Naive thymus-derived CD4-positive, alpha-beta T cell (primary cell): ENCODE results near the gene RNASE3. TPM values are rescaled to one million over a fixed set of nuclear protein-coding genes. Genes with fewer than 3 reads are reported as not detected.

Source experiments
- ATAC-seq: fragments of 150-1000 bp; cut with Tn5 transposase; 2 replicates; pipeline ENCODE4 v1.10.0; 2021; ENCODE audit warnings: mild to moderate bottlenecking, moderate library complexity
- CTCF ChIA-PET: fragments of 350-600 bp; sonication (Branson Sonifier 250); formaldehyde crosslinking; loops from one replicate; lab custom pipeline; 2021; ENCODE audit warnings: antibody characterized with exemption; lab: Charles Lee
- POLR2A ChIA-PET: fragments of 350-600 bp; sonication (Branson Sonifier 250); formaldehyde crosslinking; loops from one replicate; lab custom pipeline; 2021; ENCODE audit warnings: antibody characterized with exemption, inconsistent platforms; lab: Charles Lee
- DNase-seq, 9 donors: peaks; one replicate each; pipeline versions ENCODE4 v3.0.0 to v3.0.0-alpha.2; 2020 to 2022; ENCODE audit warnings: mixed read lengths in 1 of 9
- H3K27ac ChIP-seq: one replicate; pipeline ENCODE4 v1.7.0; 2013; ENCODE audit warnings: mild to moderate bottlenecking, low read depth, low read length, moderate library complexity
- H3K27me3 ChIP-seq, 2 donors: one replicate each; pipeline ENCODE4 v1.7.0; 2013; ENCODE audit warnings: low read length in 2 of 2, mild to moderate bottlenecking in 2 of 2, moderate library complexity in 2 of 2; ENCODE audit not compliant: control insufficient read depth in 2 of 2, insufficient read depth in 2 of 2
- H3K36me3 ChIP-seq, 3 experiments: 1 replicate in 2 of 3; 2 replicates in 1 of 3; pipeline ENCODE4 v1.7.0; 2013; ENCODE audit warnings: low read length in 3 of 3, mild to moderate bottlenecking in 3 of 3, moderate library complexity in 1 of 3; ENCODE audit not compliant: insufficient read depth in 3 of 3, control insufficient read depth in 2 of 3
- H3K4me1 ChIP-seq, 2 donors: one replicate each; pipeline ENCODE4 v1.7.0; 2013; ENCODE audit warnings: low read length in 2 of 2, mild to moderate bottlenecking in 2 of 2, moderate library complexity in 1 of 2; ENCODE audit not compliant: control insufficient read depth in 2 of 2, insufficient read depth in 2 of 2
- H3K4me3 ChIP-seq: 2 replicates; pipeline ENCODE4 v1.7.0; 2013; ENCODE audit warnings: mild to moderate bottlenecking, low read length
- H3K9me3 ChIP-seq, 3 experiments: 1 replicate in 2 of 3; 2 replicates in 1 of 3; pipeline ENCODE4 v1.7.0; 2013; ENCODE audit warnings: low read length in 3 of 3; ENCODE audit not compliant: control insufficient read depth in 2 of 3
- H3K27ac Mint-ChIP-seq, 9 donors: one replicate each; pipeline ENCODE4 v1.8.0; 2020 to 2022; ENCODE audit warnings: mixed read lengths in 9 of 9, mild to moderate bottlenecking in 8 of 9, moderate library complexity in 5 of 9, inconsistent platforms in 2 of 9
- H3K27me3 Mint-ChIP-seq, 5 donors: one replicate each; pipeline ENCODE4 v1.8.0; 2021 to 2022; ENCODE audit warnings: mixed read lengths in 5 of 5, mild to moderate bottlenecking in 1 of 5
- H3K36me3 Mint-ChIP-seq, 5 donors: one replicate each; pipeline ENCODE4 v1.8.0; 2020 to 2022; ENCODE audit warnings: mixed read lengths in 5 of 5, mild to moderate bottlenecking in 3 of 5, inconsistent platforms in 1 of 5
- H3K4me1 Mint-ChIP-seq, 7 donors: one replicate each; pipeline ENCODE4 v1.8.0; 2020 to 2022; ENCODE audit warnings: mixed read lengths in 7 of 7, mild to moderate bottlenecking in 3 of 7, inconsistent platforms in 1 of 7
- H3K4me3 Mint-ChIP-seq, 10 donors: one replicate each; pipeline ENCODE4 v1.8.0; 2020 to 2022; ENCODE audit warnings: mild to moderate bottlenecking in 10 of 10, mixed read lengths in 10 of 10, moderate library complexity in 6 of 10, inconsistent platforms in 2 of 10
- H3K9me3 Mint-ChIP-seq, 11 donors: one replicate each; pipeline ENCODE4 v1.8.0; 2020 to 2022; ENCODE audit warnings: mixed read lengths in 11 of 11, mild to moderate bottlenecking in 4 of 11, inconsistent platforms in 1 of 11, moderate library complexity in 1 of 11
- intact Hi-C, 2 donors: fragments of 100-400 bp; cut with micrococcal nuclease; formaldehyde crosslinking; loops; one replicate each; pipeline ENCODE4 v1.15.1; 2023
- polyA plus RNA-seq, 2 donors: library from polyadenylated mRNA; unstranded; fragments of 300-500 nt; fragmentation: Illumina TruSeq; gene quantifications; one replicate each; pipeline ENCODE4 v1.2.3, GENCODE V29; 2021
- total RNA-seq, 6 experiments: library from RNA in 5 of 6; stranded (reverse) in 5 of 6; gene quantifications; 1 replicate in 5 of 6; 2 replicates in 1 of 6; pipeline ENCODE4 v1.2.3 and lab custom pipeline; 2021 to 2026

RNASE3 gene
- total and polyA plus RNA-seq, 7 experiments from 2014 or later: 1.1 TPM; not detected in 6

- H3K27ac Mint-ChIP-seq: peak overlapping the region in 1 of 9 donors; percentile 69
- CTCF ChIA-PET: interaction anchor here (0.6 to 3.1 kb wide), 12 partner anchors 8 to 332 kb away, joined by 3 to 21 read pairs (median 4); no protein-coding TSS in a partner anchor
Observed at GRCh38 chr14:20857207-20857606, 34.0 kb upstream of the RNASE3 start.

GRCh38 chr14:20857630-20858261, 33.4 kb upstream of the RNASE3 start:
- H3K4me3 Mint-ChIP-seq: no peak overlapping the region
- Histone ChIP-seq H3K4me3 (no peak overlapping the region), H3K9me3 (no peaks in the 10 kb centered on the region), H3K4me1 (no peaks in the 10 kb centered on the region), H3K27ac (no peak overlapping the region), H3K36me3 (no peaks in the 10 kb centered on the region), H3K27me3 (no peaks in the 10 kb centered on the region)
- peak overlapping the region in 1 of 9 donors; percentile 51 for H3K27ac Mint-ChIP-seq
- H3K9me3 Mint-ChIP-seq: peaks cover 0 to 2% (median 0%) of the 10 kb centered on the region in 11 donors
- ATAC-seq: peak; percentile 83
- H3K4me1 Mint-ChIP-seq: peaks cover 0 to 7% (median 0%) of the 10 kb centered on the region in 7 donors
- peaks cover 19 to 50% (median 36%) of the 10 kb centered on the region in 5 donors for H3K27me3 Mint-ChIP-seq
- DNase-seq: peak; percentile 47 to 74 (median 64)
- no peaks in the 10 kb centered on the region for H3K36me3 Mint-ChIP-seq
- ChIA-PET POLR2A (no interaction called here), CTCF (interaction anchor here (0.6 to 3.1 kb wide), 14 partner anchors 9 to 333 kb away, joined by 3 to 21 read pairs (median 4); no protein-coding TSS in a partner anchor)
- intact Hi-C loops: loop anchor here (1.0 to 5.0 kb wide), 6 partner anchors 16 to 530 kb away; no protein-coding TSS in a partner anchor

More at GRCh38 chr14:20857207-20857606, 34.0 kb upstream of the RNASE3 start:
- intact Hi-C loops: loop anchor here (1.0 to 5.0 kb wide), 6 partner anchors 16 to 530 kb away; no protein-coding TSS in a partner anchor
- H3K4me3 ChIP-seq: no peak overlapping the region
- POLR2A ChIA-PET: no interaction called here
- peaks cover 0 to 2% (median 0%) of the 10 kb centered on the region in 11 donors for H3K9me3 Mint-ChIP-seq
- H3K4me1 ChIP-seq: no peaks in the 10 kb centered on the region
- peaks cover 19 to 47% (median 33%) of the 10 kb centered on the region in 5 donors for H3K27me3 Mint-ChIP-seq
- no peaks in the 10 kb centered on the region for H3K27me3 ChIP-seq
- H3K36me3 ChIP-seq: no peaks in the 10 kb centered on the region
- no peaks in the 10 kb centered on the region for H3K36me3 Mint-ChIP-seq
- H3K4me1 Mint-ChIP-seq: peaks cover 0 to 7% (median 0%) of the 10 kb centered on the region in 7 donors
- H3K27ac ChIP-seq: no peak overlapping the region
- no peaks in the 10 kb centered on the region for H3K9me3 ChIP-seq
- H3K4me3 Mint-ChIP-seq: no peak overlapping the region
- ATAC-seq (no peak), DNase-seq (no peak)

- intact Hi-C loops: no loop called here
- H3K27me3 Mint-ChIP-seq: peaks cover 7 to 45% (median 19%) of the 10 kb centered on the region in 5 donors
- ChIA-PET POLR2A (no interaction called here), CTCF (no interaction called here)
- ATAC-seq (no peak), DNase-seq (no peak)
- peaks cover 0 to 2% (median 0%) of the 10 kb centered on the region in 11 donors for H3K9me3 Mint-ChIP-seq
- no peak overlapping the region for H3K27ac Mint-ChIP-seq
- peaks cover 0 to 3% (median 0%) of the 10 kb centered on the region in 7 donors for H3K4me1 Mint-ChIP-seq
- H3K4me3 ChIP-seq: no peak overlapping the region
- no peaks in the 10 kb centered on the region for H3K9me3 ChIP-seq
- peaks cover 0 to 4% of the 10 kb centered on the region in 2 donors for H3K27me3 ChIP-seq
- no peaks in the 10 kb centered on the region for H3K4me1 ChIP-seq
- H3K36me3 ChIP-seq: no peaks in the 10 kb centered on the region
- no peaks in the 10 kb centered on the region for H3K36me3 Mint-ChIP-seq
- no peak overlapping the region for H3K27ac ChIP-seq
- no peak overlapping the region for H3K4me3 Mint-ChIP-seq
Observed at GRCh38 chr14:20866194-20866593, 25.0 kb upstream of the RNASE3 start.

GRCh38 chr14:20866963-20867362, 24.2 kb upstream of the RNASE3 start:
- POLR2A ChIA-PET: no interaction called here
- peaks cover 0 to 3% (median 0%) of the 10 kb centered on the region in 7 donors for H3K4me1 Mint-ChIP-seq
- no peaks in the 10 kb centered on the region for H3K36me3 Mint-ChIP-seq
- intact Hi-C loops: no loop called here
- peaks cover 7 to 45% (median 16%) of the 10 kb centered on the region in 5 donors for H3K27me3 Mint-ChIP-seq
- H3K4me1 ChIP-seq: no peaks in the 10 kb centered on the region
- no peak for DNase-seq
- H3K4me3 ChIP-seq: no peak overlapping the region
- H3K27ac ChIP-seq: no peak overlapping the region
- CTCF ChIA-PET: interaction anchor here (1.2 kb wide), 1 partner anchor 8 kb away, joined by 6 read pairs; no protein-coding TSS in a partner anchor
- no peaks in the 10 kb centered on the region for H3K9me3 Mint-ChIP-seq
- no peaks in the 10 kb centered on the region for H3K9me3 ChIP-seq
- H3K27ac Mint-ChIP-seq: no peak overlapping the region
- H3K36me3 ChIP-seq: no peaks in the 10 kb centered on the region
- ATAC-seq: no peak
- H3K4me3 Mint-ChIP-seq: no peak overlapping the region
- H3K27me3 ChIP-seq: peaks cover 0 to 4% of the 10 kb centered on the region in 2 donors

- peak; percentile 87 for ATAC-seq
- Mint-ChIP-seq H3K27me3 (peaks cover 0 to 34% (median 10%) of the 10 kb centered on the region in 5 donors), H3K27ac (peak overlapping the region in 2 of 9 donors; percentile 57 to 68), H3K4me1 (peaks cover 10 to 14% (median 13%) of the 10 kb centered on the region in 7 donors), H3K36me3 (peaks cover 0 to 3% (median 0%) of the 10 kb centered on the region in 5 donors), H3K4me3 (peak overlapping the region in 8 of 10 donors; percentile 18 to 62 (median 45)), H3K9me3 (peaks cover 0 to 3% (median 0%) of the 10 kb centered on the region in 11 donors)
- ChIA-PET POLR2A (interaction anchor here (1.0 kb wide), 1 partner anchor 177 kb away, joined by 3 read pairs; no protein-coding TSS in a partner anchor), CTCF (interaction anchor here (0.6 to 2.7 kb wide), 12 partner anchors 14 to 595 kb away, joined by 3 to 18 read pairs (median 3); no protein-coding TSS in a partner anchor)
- DNase-seq: peak; percentile 42 to 76 (median 69)
- H3K36me3 ChIP-seq: no peaks in the 10 kb centered on the region
- peaks cover 0 to 6% of the 10 kb centered on the region in 2 donors for H3K4me1 ChIP-seq
- H3K4me3 ChIP-seq: no peak overlapping the region
- H3K9me3 ChIP-seq: no peaks in the 10 kb centered on the region
- no peak overlapping the region for H3K27ac ChIP-seq
- intact Hi-C loops: loop anchor here (1.0 to 5.0 kb wide), 5 partner anchors 16 to 176 kb away; no protein-coding TSS in a partner anchor
- H3K27me3 ChIP-seq: peaks cover 0 to 4% of the 10 kb centered on the region in 2 donors
Observed at GRCh38 chr14:20873370-20874177, 17.6 kb upstream of the RNASE3 start.

- H3K27ac ChIP-seq: no peak overlapping the region
- Mint-ChIP-seq H3K36me3 (peaks cover 0 to 4% (median 0%) of the 10 kb centered on the region in 5 donors), H3K4me3 (no peak overlapping the region), H3K4me1 (peaks cover 13 to 32% (median 19%) of the 10 kb centered on the region in 7 donors), H3K9me3 (peaks cover 0 to 5% (median 0%) of the 10 kb centered on the region in 11 donors), H3K27ac (no peak overlapping the region), H3K27me3 (peaks cover 0 to 30% (median 0%) of the 10 kb centered on the region in 5 donors)
- intact Hi-C loops: no loop called here
- no peaks in the 10 kb centered on the region for H3K27me3 ChIP-seq
- H3K36me3 ChIP-seq: no peaks in the 10 kb centered on the region
- no peak overlapping the region for H3K4me3 ChIP-seq
- H3K9me3 ChIP-seq: no peaks in the 10 kb centered on the region
- DNase-seq: no peak
- POLR2A ChIA-PET: no interaction called here
- CTCF ChIA-PET: interaction anchor here (0.7 kb wide), 1 partner anchor 550 kb away, joined by 3 read pairs; no protein-coding TSS in a partner anchor
- no peak for ATAC-seq
- H3K4me1 ChIP-seq: peaks cover 0 to 6% of the 10 kb centered on the region in 2 donors
Observed at GRCh38 chr14:20877016-20877415, 14.2 kb upstream of the RNASE3 start.
